T-cell (primary cell): Measurements from ENCODE around the gene GAS6. TPM values are rescaled to one million over a fixed set of nuclear protein-coding genes. Genes with fewer than 3 reads are reported as not detected.

ENCODE experiments used
- ATAC-seq, 4 experiments: fragments of 200-7000 bp in 3 of 4; fragments of 150-1000 bp in 1 of 4; cut with Tn5 transposase; replicated peaks in 1 of 4; 1 replicate in 3 of 4; 2 replicates in 1 of 4; pipeline ENCODE4 v1.10.0; 2021; ENCODE audit warnings: moderate library complexity in 3 of 4, mild to moderate bottlenecking in 2 of 4, moderate number of reproducible peaks in 1 of 4
- CTCF ChIA-PET, 2 donors: fragments of 300-600 bp; sonication (Branson Sonifier 250); formaldehyde crosslinking; loops; one replicate each; lab custom pipeline; 2022; ENCODE audit warnings: antibody characterized with exemption in 2 of 2; lab: Charles Lee
- POLR2A ChIA-PET, 2 donors: fragments of 300-600 bp; sonication (Branson Sonifier 250); formaldehyde crosslinking; loops; one replicate each; lab custom pipeline; 2022; ENCODE audit warnings: antibody characterized with exemption in 2 of 2; lab: Charles Lee
- DNase-seq, 35 experiments: peaks; one replicate each; pipeline versions ENCODE4 v3.0.0 to v3.0.0-alpha.2; 2013 to 2023
- H3K27ac ChIP-seq: one replicate; pipeline ENCODE4 v1.5.1; 2013; ENCODE audit warnings: low read length
- H3K27me3 ChIP-seq, 2 experiments: replicated peaks in 1 of 2; 1 replicate in 1 of 2; 2 replicates in 1 of 2; pipeline versions ENCODE4 v1.6.1 to v1.7.0; 2013; ENCODE audit warnings: low read length in 1 of 2, mixed read lengths in 1 of 2; ENCODE audit not compliant: control insufficient read depth in 2 of 2, insufficient read depth in 2 of 2; ENCODE audit errors: extremely low read depth in 1 of 2
- H3K36me3 ChIP-seq, 2 donors: 1 replicate in 1 of 2; 2 replicates in 1 of 2; pipeline versions ENCODE4 v1.6.1 to v1.7.0; 2013; ENCODE audit warnings: low read length in 1 of 2; ENCODE audit not compliant: control insufficient read depth in 2 of 2, insufficient read depth in 1 of 2; ENCODE audit errors: extremely low read depth in 1 of 2
- H3K4me1 ChIP-seq, 2 experiments: 1 replicate in 1 of 2; 2 replicates in 1 of 2; pipeline versions ENCODE4 v1.6.1 to v1.7.0; 2013; ENCODE audit warnings: low read length in 2 of 2, mixed read lengths in 1 of 2; ENCODE audit not compliant: insufficient read depth in 2 of 2, control insufficient read depth in 1 of 2; ENCODE audit errors: extremely low read depth in 1 of 2
- H3K4me3 ChIP-seq, 2 donors: 1 replicate in 1 of 2; 2 replicates in 1 of 2; pipeline versions ENCODE4 v1.5.1 to v1.7.0; 2013; ENCODE audit warnings: mild to moderate bottlenecking in 2 of 2, low read length in 1 of 2, moderate library complexity in 1 of 2; ENCODE audit not compliant: control insufficient read depth in 1 of 2; ENCODE audit errors: extremely low read depth in 1 of 2
- H3K9me3 ChIP-seq: 2 replicates; pipeline ENCODE4 v1.7.0; 2013
- H3K27ac Mint-ChIP-seq, 2 donors: one replicate each; pipeline ENCODE4 v1.8.0; 2020 to 2021; ENCODE audit warnings: mild to moderate bottlenecking in 2 of 2, mixed read lengths in 2 of 2
- H3K27me3 Mint-ChIP-seq, 2 donors: one replicate each; pipeline ENCODE4 v1.8.0; 2021 to 2022; ENCODE audit warnings: mixed read lengths in 2 of 2
- H3K36me3 Mint-ChIP-seq: one replicate; pipeline ENCODE4 v1.8.0; 2021; ENCODE audit warnings: mixed read lengths
- H3K4me1 Mint-ChIP-seq, 3 donors: one replicate each; pipeline ENCODE4 v1.8.0; 2020 to 2022; ENCODE audit warnings: mixed read lengths in 3 of 3, mild to moderate bottlenecking in 1 of 3
- H3K4me3 Mint-ChIP-seq, 3 donors: one replicate each; pipeline ENCODE4 v1.8.0; 2020 to 2022; ENCODE audit warnings: mild to moderate bottlenecking in 3 of 3, mixed read lengths in 3 of 3, moderate library complexity in 3 of 3
- H3K9me3 Mint-ChIP-seq, 3 donors: one replicate each; pipeline ENCODE4 v1.8.0; 2020 to 2022; ENCODE audit warnings: mixed read lengths in 3 of 3
- WGBS: methylation state at CpG from one replicate; pipeline ENCODE4 v1.1.5; 2013; ENCODE audit warnings: missing lambda C conversion rate; ENCODE audit not compliant: insufficient coverage; 5-methylcytosine and 5-hydroxymethylcytosine counted together
- total RNA-seq, 35 experiments: library from RNA in 6 of 35; stranded (reverse) in 6 of 35; fragments of 120-200 nt in 1 of 35; gene quantifications; one replicate each; pipeline versions ENCODE4 v1.2.1 to v1.2.4 and lab custom pipeline; 2013 to 2026

Gene GAS6
- total RNA-seq, 5 donors from 2014 or later (not counting 1 experiment from before 2014, with no cell fraction given), result 1.1 to 10.2 (median 4.7) TPM

DNA sequence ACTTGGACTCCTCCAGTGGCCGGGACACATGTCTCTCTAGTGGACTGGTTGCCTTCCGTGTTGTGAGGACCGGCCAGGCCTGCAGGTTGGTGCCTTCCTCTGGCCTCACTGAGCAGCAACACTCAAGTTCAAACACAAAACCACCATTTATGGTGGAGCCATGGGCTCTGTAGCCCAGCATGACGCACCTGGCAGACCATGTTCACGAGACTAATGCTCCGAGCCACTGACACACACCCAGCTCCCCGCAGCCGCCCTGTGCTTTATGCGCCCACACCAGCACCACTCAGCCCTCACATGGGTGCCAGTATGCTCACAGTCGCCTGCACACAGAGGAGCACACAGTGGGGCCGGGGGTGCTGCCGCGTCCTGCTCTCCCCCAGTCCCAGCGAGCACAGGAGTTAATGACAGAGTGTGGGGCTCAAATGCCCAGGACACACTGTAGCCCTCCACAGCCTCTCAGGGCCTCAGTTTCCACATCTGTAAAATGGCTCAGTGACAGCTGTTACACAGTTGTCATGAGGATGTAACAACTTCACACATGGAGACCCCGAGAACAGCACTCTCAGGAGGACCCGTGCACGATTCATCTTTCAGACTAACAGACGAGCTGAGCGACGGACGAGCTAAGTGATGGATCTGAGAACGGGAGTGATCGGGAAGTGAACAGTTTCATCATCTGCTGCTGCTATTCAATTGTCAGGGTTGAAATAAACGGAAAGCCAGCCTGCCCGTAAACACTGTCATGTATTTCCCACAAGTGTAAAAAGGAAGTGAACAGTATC, 7.8 kb downstream of the GAS6 start:
- peaks cover 6 to 14% of the 10 kb centered on the region in 2 donors for H3K27me3 Mint-ChIP-seq
- H3K4me3 Mint-ChIP-seq, result no peak overlapping the region
- H3K4me1 ChIP-seq, result peaks cover 4 to 19% of the 10 kb centered on the region in 2 experiments
- no peak for ATAC-seq
- no peak overlapping the region for H3K27ac Mint-ChIP-seq
- no peak overlapping the region for H3K4me3 ChIP-seq
- H3K36me3 Mint-ChIP-seq, result no peaks in the 10 kb centered on the region
- POLR2A ChIA-PET, result no interaction called here
- H3K9me3 ChIP-seq, result no peaks in the 10 kb centered on the region
- no peaks in the 10 kb centered on the region for H3K36me3 ChIP-seq
- CTCF ChIA-PET, result no interaction called here
- no peak for DNase-seq
- H3K27ac ChIP-seq, result no peak overlapping the region
- peaks cover 0 to 56% of the 10 kb centered on the region in 2 experiments for H3K27me3 ChIP-seq
- 84% methylated on average over 23 of the region's 25 CpGs for WGBS
- peaks cover 0 to 7% (median 0%) of the 10 kb centered on the region in 3 donors for H3K9me3 Mint-ChIP-seq
- H3K4me1 Mint-ChIP-seq, result peaks cover 14 to 19% (median 18%) of the 10 kb centered on the region in 3 donors

DNA sequence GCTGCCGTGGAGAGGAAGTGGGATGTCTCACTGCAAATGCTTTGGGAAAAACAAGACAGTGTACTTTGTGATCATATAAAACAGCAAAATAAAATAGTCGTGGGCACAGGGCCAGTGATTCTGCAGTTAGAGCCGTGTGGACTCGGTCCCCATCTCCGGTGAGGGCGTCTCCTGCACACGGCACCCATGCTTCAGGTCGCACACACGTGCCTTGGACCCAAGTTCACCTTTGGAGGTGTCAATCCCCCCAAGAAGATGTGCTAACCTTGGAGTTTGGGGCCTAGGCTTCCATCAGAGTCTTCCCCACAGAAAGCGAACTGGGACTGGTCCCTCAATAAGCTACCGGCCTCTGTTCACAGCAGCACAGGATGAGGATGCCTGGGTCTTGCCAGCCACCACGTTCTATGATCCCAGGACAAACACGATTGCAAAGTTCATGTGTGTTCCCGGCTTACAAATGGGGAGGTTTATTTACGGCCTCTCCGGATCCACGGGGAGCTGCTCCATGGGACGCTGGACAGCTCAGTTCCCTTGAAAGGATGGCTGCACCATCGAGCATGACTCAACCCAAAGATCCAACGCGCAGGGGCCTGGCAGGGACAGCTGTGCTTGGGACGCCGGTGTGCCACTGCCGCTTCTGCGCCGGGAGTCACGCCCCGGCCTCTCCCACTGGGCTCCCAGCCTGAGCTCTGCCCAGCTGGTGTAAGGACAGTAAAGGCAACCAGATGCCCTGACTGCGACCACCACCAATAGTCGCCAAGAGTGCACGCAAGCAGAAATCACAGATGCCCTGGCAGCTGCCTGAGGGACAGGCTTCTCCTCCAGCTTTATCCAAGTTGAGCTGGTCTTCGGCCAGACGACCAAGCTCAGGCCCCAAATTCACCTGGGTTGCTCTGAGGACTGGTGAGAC, 8.6 kb downstream of the GAS6 start:
- Histone ChIP-seq H3K9me3 (no peaks in the 10 kb centered on the region), H3K27ac (no peak overlapping the region), H3K27me3 (peaks cover 0 to 51% of the 10 kb centered on the region in 2 experiments), H3K4me1 (peaks cover 4 to 19% of the 10 kb centered on the region in 2 experiments), H3K36me3 (no peaks in the 10 kb centered on the region), H3K4me3 (no peak overlapping the region)
- ChIA-PET CTCF (no interaction called here), POLR2A (no interaction called here)
- H3K36me3 Mint-ChIP-seq, result no peaks in the 10 kb centered on the region
- peak in 1 of 35 experiments; percentile 18 for DNase-seq
- peak in 2 of 4 experiments; percentile 16 to 29 for ATAC-seq
- H3K27ac Mint-ChIP-seq, result no peak overlapping the region
- peaks cover 14 to 19% (median 18%) of the 10 kb centered on the region in 3 donors for H3K4me1 Mint-ChIP-seq
- H3K27me3 Mint-ChIP-seq, result peaks cover 3 to 14% of the 10 kb centered on the region in 2 donors
- peaks cover 0 to 7% (median 0%) of the 10 kb centered on the region in 3 donors for H3K9me3 Mint-ChIP-seq
- 68% methylated on average over 33 of the region's 33 CpGs for WGBS
- H3K4me3 Mint-ChIP-seq, result peak overlapping the region in 1 of 3 donors; percentile 52

GRCh38 chr13:113854238-113855011, 9.5 kb downstream of the GAS6 start:
- POLR2A ChIA-PET, result no interaction called here
- Mint-ChIP-seq H3K27me3 (peaks cover 3 to 14% of the 10 kb centered on the region in 2 donors), H3K4me3 (peak overlapping the region in 1 of 3 donors; percentile 52), H3K27ac (peak overlapping the region in 1 of 2 donors; percentile 19), H3K9me3 (peaks cover 0 to 7% (median 0%) of the 10 kb centered on the region in 3 donors), H3K4me1 (peaks cover 14 to 19% (median 18%) of the 10 kb centered on the region in 3 donors), H3K36me3 (no peaks in the 10 kb centered on the region)
- peak; percentile 27 to 65 (median 48) for ATAC-seq
- CTCF ChIA-PET, result no interaction called here
- Histone ChIP-seq H3K4me1 (peaks cover 4 to 19% of the 10 kb centered on the region in 2 experiments), H3K4me3 (no peak overlapping the region), H3K27ac (no peak overlapping the region), H3K36me3 (no peaks in the 10 kb centered on the region), H3K27me3 (peaks cover 0 to 49% of the 10 kb centered on the region in 2 experiments), H3K9me3 (no peaks in the 10 kb centered on the region)
- 25% methylated on average over 31 of the region's 31 CpGs for WGBS
- DNase-seq, result peak in 3 of 35 experiments; percentile 12 to 35 (median 22)

DNA sequence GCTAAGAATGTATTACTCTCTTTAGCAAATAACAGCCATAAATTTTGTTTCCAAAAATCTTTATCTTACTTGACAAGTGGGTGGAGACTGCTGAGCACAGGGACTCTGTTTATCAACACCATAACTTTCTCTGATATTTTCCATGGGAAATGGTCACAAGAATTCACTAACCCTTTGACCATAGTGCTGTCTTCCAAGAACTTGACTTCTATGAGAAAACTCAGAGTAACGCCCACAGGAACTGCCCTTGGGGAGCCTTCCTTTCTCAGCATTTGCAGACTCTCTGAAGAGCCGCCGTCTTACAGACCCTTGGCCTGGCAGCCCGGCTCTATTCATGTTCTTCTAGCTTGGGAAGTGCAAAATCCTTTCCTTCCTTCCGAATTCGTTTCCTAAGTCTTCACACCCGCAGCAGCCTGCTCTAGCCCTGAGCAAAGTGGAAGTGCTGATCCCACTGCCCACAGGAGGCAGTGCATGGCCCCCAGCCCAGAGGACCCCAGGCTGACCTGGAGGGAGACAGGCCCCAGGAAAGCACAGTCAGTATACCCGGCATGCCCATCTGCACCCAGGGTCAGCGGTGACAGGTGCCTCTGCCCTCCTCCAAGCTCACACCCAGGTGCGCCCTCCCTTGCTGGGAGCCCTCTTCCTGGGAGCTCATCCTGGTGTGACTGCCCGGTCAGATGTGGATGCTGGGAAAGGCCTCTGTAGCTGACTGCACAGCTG, 10.2 kb downstream of the GAS6 start:
- Mint-ChIP-seq H3K9me3 (peaks cover 0 to 3% (median 0%) of the 10 kb centered on the region in 3 donors), H3K4me3 (no peak overlapping the region), H3K27me3 (peaks cover 3 to 14% of the 10 kb centered on the region in 2 donors), H3K27ac (no peak overlapping the region), H3K36me3 (no peaks in the 10 kb centered on the region), H3K4me1 (peaks cover 14 to 19% (median 18%) of the 10 kb centered on the region in 3 donors)
- Histone ChIP-seq H3K4me1 (peaks cover 4 to 19% of the 10 kb centered on the region in 2 experiments), H3K4me3 (no peak overlapping the region), H3K27ac (no peak overlapping the region), H3K27me3 (peaks cover 0 to 49% of the 10 kb centered on the region in 2 experiments), H3K9me3 (no peaks in the 10 kb centered on the region), H3K36me3 (no peaks in the 10 kb centered on the region)
- DNase-seq, result peak in 1 of 35 experiments; percentile 18
- peak in 1 of 4 experiments; percentile 13 for ATAC-seq
- 61% methylated on average over 11 of the region's 11 CpGs for WGBS
- CTCF ChIA-PET, result no interaction called here
- POLR2A ChIA-PET, result no interaction called here

GRCh38 chr13:113852536-113853517, 11.0 kb downstream of the GAS6 start:
- Histone ChIP-seq H3K9me3 (no peaks in the 10 kb centered on the region), H3K4me3 (no peak overlapping the region), H3K4me1 (peaks cover 4 to 19% of the 10 kb centered on the region in 2 experiments), H3K36me3 (no peaks in the 10 kb centered on the region), H3K27me3 (peaks cover 0 to 51% of the 10 kb centered on the region in 2 experiments), H3K27ac (no peak overlapping the region)
- peak in 1 of 35 experiments; percentile 14 for DNase-seq
- ChIA-PET CTCF (no interaction called here), POLR2A (no interaction called here)
- Mint-ChIP-seq H3K4me1 (peaks cover 14 to 19% (median 18%) of the 10 kb centered on the region in 3 donors), H3K27ac (no peak overlapping the region), H3K27me3 (peaks cover 3 to 14% of the 10 kb centered on the region in 2 donors), H3K9me3 (no peaks in the 10 kb centered on the region), H3K4me3 (no peak overlapping the region), H3K36me3 (no peaks in the 10 kb centered on the region)
- WGBS, result 93% methylated on average over 19 of the region's 22 CpGs
- no peak for ATAC-seq
